ENCODE measurements around the gene MAEL.

DNA sequence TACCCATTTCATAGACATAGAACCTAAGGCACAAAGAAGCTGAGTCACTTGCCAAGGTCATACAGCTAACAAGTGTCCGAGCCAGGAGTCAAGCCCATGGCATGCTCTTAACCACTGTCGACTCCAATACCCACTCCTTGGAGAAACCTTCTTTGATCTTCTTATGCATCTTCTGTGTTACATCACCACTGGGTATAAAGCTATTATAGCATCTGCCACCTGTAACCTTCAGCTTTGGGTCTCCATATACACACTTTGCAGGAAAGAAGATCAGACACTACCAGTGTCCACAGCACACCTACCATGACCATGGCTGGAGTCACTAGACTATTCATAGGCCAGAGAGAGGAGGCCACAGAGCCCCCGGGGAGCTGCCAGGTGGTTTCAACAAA lies 72.0 kb downstream of the MAEL start:
- TF ChIP-seq POLR2A (IDR thresholded peaks at IDR 0.05) = no peak
- TF ChIP-seq, protein P1, sequence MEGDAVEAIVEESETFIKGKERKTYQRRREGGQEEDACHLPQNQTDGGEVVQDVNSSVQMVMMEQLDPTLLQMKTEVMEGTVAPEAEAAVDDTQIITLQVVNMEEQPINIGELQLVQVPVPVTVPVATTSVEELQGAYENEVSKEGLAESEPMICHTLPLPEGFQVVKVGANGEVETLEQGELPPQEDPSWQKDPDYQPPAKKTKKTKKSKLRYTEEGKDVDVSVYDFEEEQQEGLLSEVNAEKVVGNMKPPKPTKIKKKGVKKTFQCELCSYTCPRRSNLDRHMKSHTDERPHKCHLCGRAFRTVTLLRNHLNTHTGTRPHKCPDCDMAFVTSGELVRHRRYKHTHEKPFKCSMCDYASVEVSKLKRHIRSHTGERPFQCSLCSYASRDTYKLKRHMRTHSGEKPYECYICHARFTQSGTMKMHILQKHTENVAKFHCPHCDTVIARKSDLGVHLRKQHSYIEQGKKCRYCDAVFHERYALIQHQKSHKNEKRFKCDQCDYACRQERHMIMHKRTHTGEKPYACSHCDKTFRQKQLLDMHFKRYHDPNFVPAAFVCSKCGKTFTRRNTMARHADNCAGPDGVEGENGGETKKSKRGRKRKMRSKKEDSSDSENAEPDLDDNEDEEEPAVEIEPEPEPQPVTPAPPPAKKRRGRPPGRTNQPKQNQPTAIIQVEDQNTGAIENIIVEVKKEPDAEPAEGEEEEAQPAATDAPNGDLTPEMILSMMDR (IDR thresholded peaks at IDR 0.05) = no peak

Data from prostate gland (tissue), 2 donors.